ENCODE results near the gene MPHOSPH9.
"Not testable (repeated sequence)": the region's sequence is repeated elsewhere in the genome, so short reads cannot be mapped to it uniquely, and the experiment has no call there.

MPHOSPH9 gene

DNA sequence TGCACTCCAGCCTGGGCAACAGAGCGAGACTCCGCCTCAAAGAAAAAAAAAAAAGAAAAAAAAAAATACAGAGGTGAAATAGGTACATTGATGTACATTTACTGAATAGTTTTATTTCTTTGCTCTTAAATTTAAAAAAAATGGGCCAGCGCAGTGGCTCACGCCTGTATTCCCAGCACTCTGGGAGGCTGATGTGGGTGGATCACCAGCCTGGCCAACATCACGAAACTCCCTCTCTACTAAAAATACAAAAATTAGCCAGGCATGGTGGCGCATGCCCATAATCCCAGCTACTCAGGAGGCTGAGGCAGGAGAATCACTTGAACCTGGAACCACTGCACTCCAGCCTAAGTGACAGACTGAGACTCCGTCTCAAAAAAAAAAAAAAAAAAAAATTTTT lies 25.1 kb downstream of the MPHOSPH9 start:
- not testable (repeated sequence) for DNase-seq; H3K4ac ChIP-seq (ENCODE audit: low read depth, low read length); H3K79me1 ChIP-seq (ENCODE audit: low read length); H3K27me3 ChIP-seq (ENCODE audit: insufficient read depth, low read length); H3K23ac ChIP-seq (ENCODE audit: low read length); H3K36me3 ChIP-seq (ENCODE audit: control insufficient read depth in 1 of 2, insufficient read depth in 2 of 2, low read length in 2 of 2); H3K27ac ChIP-seq (ENCODE audit: low read depth, low read length); H4K91ac ChIP-seq (ENCODE audit: low read depth, low read length); H2BK5ac ChIP-seq (ENCODE audit: low read depth, low read length, poor library complexity); H4K12ac ChIP-seq (ENCODE audit: low read depth, low read length); H3K9me3 ChIP-seq (ENCODE audit: insufficient read depth, low read depth, low read length); H2AK5ac ChIP-seq (ENCODE audit: low read length); H3K4me1 ChIP-seq (ENCODE audit: control insufficient read depth in 1 of 2, insufficient read depth in 2 of 2, low read length in 2 of 2); H3K14ac ChIP-seq (ENCODE audit: low read length); H3K18ac ChIP-seq (ENCODE audit: low read length); H2BK120ac ChIP-seq (ENCODE audit: insufficient read depth, low read length, poor library complexity); H2AFZ ChIP-seq (ENCODE audit: insufficient read depth, low read length, poor library complexity); H3K9ac ChIP-seq (ENCODE audit: low read length); H4K8ac ChIP-seq (ENCODE audit: low read depth, low read length); H3K79me2 ChIP-seq (ENCODE audit: control insufficient read depth, insufficient read depth, low read length, poor library complexity); H2BK12ac ChIP-seq (ENCODE audit: low read length); H3K4me2 ChIP-seq (ENCODE audit: low read length); H3K4me3 ChIP-seq (ENCODE audit: low read depth, low read length)
- no CpG with 5 or more reads among the region's 7 CpGs for WGBS (ENCODE audit: extremely low coverage, insufficient coverage, insufficient read length)

DNA sequence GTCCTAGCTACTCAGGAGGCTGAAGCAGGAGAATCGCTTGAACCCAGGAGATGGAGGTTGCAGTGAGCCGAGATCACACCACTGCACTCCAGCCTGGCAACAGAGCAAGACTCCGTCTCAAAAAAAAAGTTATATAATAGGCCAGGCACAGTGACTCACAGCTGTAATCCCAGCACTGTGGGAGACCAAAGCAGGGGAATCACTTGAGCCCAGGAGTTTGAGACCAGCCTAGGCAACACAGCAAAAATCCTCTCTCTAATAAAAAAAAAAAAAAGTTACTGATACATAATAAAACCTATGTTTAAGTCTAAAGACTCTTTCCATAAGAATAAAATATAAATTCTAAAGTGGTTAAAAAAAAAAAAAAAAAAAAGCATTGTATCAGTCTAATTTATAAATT lies 26.1 kb downstream of the MPHOSPH9 start:
- no CpG with 5 or more reads among the region's 3 CpGs for WGBS (ENCODE audit: extremely low coverage, insufficient coverage, insufficient read length)

DNA sequence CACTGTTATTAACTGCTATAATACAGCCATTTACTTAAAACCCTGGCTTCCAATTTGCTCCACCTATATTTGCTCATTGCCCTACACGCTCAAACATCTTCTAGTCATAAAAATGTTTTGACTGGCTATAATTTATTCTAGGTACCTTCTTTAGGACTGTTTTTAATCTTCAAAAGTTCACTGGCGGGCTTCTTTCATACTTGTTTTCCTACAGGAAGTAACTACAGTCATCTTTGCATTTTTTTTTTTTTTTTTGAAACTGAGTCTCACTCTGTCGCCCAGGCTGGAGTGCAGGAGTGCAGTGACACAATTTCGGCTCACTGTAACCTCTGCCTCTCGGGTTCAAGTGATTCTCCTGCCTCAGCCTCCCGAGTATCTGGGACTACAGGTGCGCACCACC lies 32.5 kb downstream of the MPHOSPH9 start:
- no peak overlapping the region for H3K27ac ChIP-seq (ENCODE audit: low read depth, low read length)
- H2BK120ac ChIP-seq (ENCODE audit: insufficient read depth, low read length, poor library complexity): no peak overlapping the region
- H3K4me3 ChIP-seq (ENCODE audit: low read depth, low read length): no peak overlapping the region
- no peak overlapping the region for H3K14ac ChIP-seq (ENCODE audit: low read length)
- DNase-seq: no peak
- no peak overlapping the region for H3K4me2 ChIP-seq (ENCODE audit: low read length)
- H3K23ac ChIP-seq (ENCODE audit: low read length): no peak overlapping the region
- WGBS (ENCODE audit: extremely low coverage, insufficient coverage, insufficient read length): no CpG with 5 or more reads among the region's 7 CpGs
- H2BK5ac ChIP-seq (ENCODE audit: low read depth, low read length, poor library complexity): no peak overlapping the region
- H3K4ac ChIP-seq (ENCODE audit: low read depth, low read length): no peak overlapping the region
- no peak overlapping the region for H4K91ac ChIP-seq (ENCODE audit: low read depth, low read length)
- H2AK5ac ChIP-seq (ENCODE audit: low read length): no peak overlapping the region
- no peaks in the 10 kb centered on the region for H3K79me2 ChIP-seq (ENCODE audit: control insufficient read depth, insufficient read depth, low read length, poor library complexity)
- H3K9ac ChIP-seq (ENCODE audit: low read length): no peak overlapping the region
- no peaks in the 10 kb centered on the region for H3K79me1 ChIP-seq (ENCODE audit: low read length)
- no peak overlapping the region for H4K12ac ChIP-seq (ENCODE audit: low read depth, low read length)
- no peaks in the 10 kb centered on the region for H3K27me3 ChIP-seq (ENCODE audit: insufficient read depth, low read length)
- H4K8ac ChIP-seq (ENCODE audit: low read depth, low read length): no peak overlapping the region
- no peak overlapping the region for H2BK12ac ChIP-seq (ENCODE audit: low read length)
- no peaks in the 10 kb centered on the region for H3K9me3 ChIP-seq (ENCODE audit: insufficient read depth, low read depth, low read length)
- H3K4me1 ChIP-seq (ENCODE audit: control insufficient read depth in 1 of 2, insufficient read depth in 2 of 2, low read length in 2 of 2): no peaks in the 10 kb centered on the region
- H3K18ac ChIP-seq (ENCODE audit: low read length): no peak overlapping the region
- H2AFZ ChIP-seq (ENCODE audit: insufficient read depth, low read length, poor library complexity): no peak overlapping the region
- H3K36me3 ChIP-seq (ENCODE audit: control insufficient read depth in 1 of 2, insufficient read depth in 2 of 2, low read length in 2 of 2): peaks cover 4 to 5% of the 10 kb centered on the region in 2 experiments

More for the DNA sequence above, 26.1 kb downstream of the MPHOSPH9 start:
- peaks cover 8 to 10% of the 10 kb centered on the region in 2 experiments for H3K36me3 ChIP-seq (ENCODE audit: control insufficient read depth in 1 of 2, insufficient read depth in 2 of 2, low read length in 2 of 2)
- not testable (repeated sequence) for H3K27me3 ChIP-seq (ENCODE audit: insufficient read depth, low read length); H3K4me3 ChIP-seq (ENCODE audit: low read depth, low read length); H3K18ac ChIP-seq (ENCODE audit: low read length); H3K9ac ChIP-seq (ENCODE audit: low read length); H2AK5ac ChIP-seq (ENCODE audit: low read length); H3K4me2 ChIP-seq (ENCODE audit: low read length); H4K91ac ChIP-seq (ENCODE audit: low read depth, low read length); DNase-seq; H3K23ac ChIP-seq (ENCODE audit: low read length); H3K4me1 ChIP-seq (ENCODE audit: control insufficient read depth in 1 of 2, insufficient read depth in 2 of 2, low read length in 2 of 2); H3K14ac ChIP-seq (ENCODE audit: low read length); H2BK120ac ChIP-seq (ENCODE audit: insufficient read depth, low read length, poor library complexity); H4K8ac ChIP-seq (ENCODE audit: low read depth, low read length); H2AFZ ChIP-seq (ENCODE audit: insufficient read depth, low read length, poor library complexity); H3K79me1 ChIP-seq (ENCODE audit: low read length); H2BK5ac ChIP-seq (ENCODE audit: low read depth, low read length, poor library complexity); H3K9me3 ChIP-seq (ENCODE audit: insufficient read depth, low read depth, low read length); H4K12ac ChIP-seq (ENCODE audit: low read depth, low read length); H2BK12ac ChIP-seq (ENCODE audit: low read length); H3K79me2 ChIP-seq (ENCODE audit: control insufficient read depth, insufficient read depth, low read length, poor library complexity); H3K4ac ChIP-seq (ENCODE audit: low read depth, low read length); H3K27ac ChIP-seq (ENCODE audit: low read depth, low read length)

- Histone ChIP-seq H3K4me3 (ENCODE audit: low read depth, low read length) (no peak overlapping the region), H3K4me1 (ENCODE audit: control insufficient read depth in 1 of 2, insufficient read depth in 2 of 2, low read length in 2 of 2) (no peaks in the 10 kb centered on the region), H2BK5ac (ENCODE audit: low read depth, low read length, poor library complexity) (no peak overlapping the region), H3K36me3 (ENCODE audit: control insufficient read depth in 1 of 2, insufficient read depth in 2 of 2, low read length in 2 of 2) (peaks cover 3 to 5% of the 10 kb centered on the region in 2 experiments), H3K4ac (ENCODE audit: low read depth, low read length) (no peak overlapping the region), H4K8ac (ENCODE audit: low read depth, low read length) (no peak overlapping the region), H3K14ac (ENCODE audit: low read length) (no peak overlapping the region), H2AK5ac (ENCODE audit: low read length) (no peak overlapping the region), H3K18ac (ENCODE audit: low read length) (no peak overlapping the region), H4K12ac (ENCODE audit: low read depth, low read length) (no peak overlapping the region), H3K79me2 (ENCODE audit: control insufficient read depth, insufficient read depth, low read length, poor library complexity) (no peaks in the 10 kb centered on the region), H2AFZ (ENCODE audit: insufficient read depth, low read length, poor library complexity) (no peak overlapping the region), H2BK120ac (ENCODE audit: insufficient read depth, low read length, poor library complexity) (no peak overlapping the region), H2BK12ac (ENCODE audit: low read length) (no peak overlapping the region), H4K91ac (ENCODE audit: low read depth, low read length) (no peak overlapping the region), H3K9me3 (ENCODE audit: insufficient read depth, low read depth, low read length) (no peaks in the 10 kb centered on the region), H3K27ac (ENCODE audit: low read depth, low read length) (no peak overlapping the region), H3K27me3 (ENCODE audit: insufficient read depth, low read length) (no peaks in the 10 kb centered on the region), H3K4me2 (ENCODE audit: low read length) (no peak overlapping the region), H3K9ac (ENCODE audit: low read length) (no peak overlapping the region), H3K23ac (ENCODE audit: low read length) (no peak overlapping the region), H3K79me1 (ENCODE audit: low read length) (no peaks in the 10 kb centered on the region)
- no CpG with 5 or more reads among the region's 3 CpGs for WGBS (ENCODE audit: extremely low coverage, insufficient coverage, insufficient read length)
- no peak for DNase-seq
Observed at GRCh38 chr12:123199936-123200335, 33.0 kb downstream of the MPHOSPH9 start.
